ENCODE measurements around the gene RNF14. TPM values are rescaled to one million over a fixed set of nuclear protein-coding genes. Genes with fewer than 3 reads are reported as not detected.

Gene RNF14
- total and polyA plus RNA-seq, 2 experiments from 2014 or later = 8.9 to 19.0 TPM

GRCh38 chr5:141966275-141966962 is 2.5 kb upstream of the RNF14 start:
- no peak overlapping the region for H3K27ac ChIP-seq (ENCODE audit: low read depth)
- H3K79me2 ChIP-seq (replicated peaks; ENCODE audit: insufficient read depth) = no peaks in the 10 kb centered on the region; the same call in 1 of the 2 replicates
- no peak overlapping the region for H3K4me2 ChIP-seq
- H3K4me1 ChIP-seq (ENCODE audit: insufficient read depth) = peaks cover 16% of the 10 kb centered on the region
- peaks cover 19% of the 10 kb centered on the region; the same call in 2 of the 3 replicates for H3K4me1 Mint-ChIP-seq
- no peak overlapping the region for H3K4me3 Mint-ChIP-seq
- no peak for DNase-seq (ENCODE audit: low spot score)
- no peaks in the 10 kb centered on the region for H3K27me3 ChIP-seq (ENCODE audit: insufficient read depth)
- H3K36me3 Mint-ChIP-seq (ENCODE audit: low read depth) = no peaks in the 10 kb centered on the region
- H3K9me3 Mint-ChIP-seq = no peaks in the 10 kb centered on the region
- H3F3A ChIP-seq (replicated peaks; ENCODE audit: low read depth) = peaks cover 13% of the 10 kb centered on the region
- peaks cover 8% of the 10 kb centered on the region for H3K27me3 Mint-ChIP-seq (ENCODE audit: insufficient read depth, low read depth, poor library complexity)
- no peak overlapping the region for H3K27ac Mint-ChIP-seq
- no peak for ATAC-seq
- H3K9me2 ChIP-seq (ENCODE audit: insufficient read depth) = no peaks in the 10 kb centered on the region
- H4K20me1 ChIP-seq (replicated peaks; ENCODE audit: insufficient read depth) = no peaks in the 10 kb centered on the region
- H3K36me3 ChIP-seq (ENCODE audit: insufficient read depth) = no peaks in the 10 kb centered on the region
- TF ChIP-seq EZH2 (IDR thresholded peaks at IDR 0.05; ENCODE audit: low read depth, unreplicated experiment) (no peak), NANOG (IDR thresholded peaks at IDR 0.05; ENCODE audit: borderline replicate concordance) (no peak), JUNB (IDR thresholded peaks at IDR 0.05; ENCODE audit: unreplicated experiment) (no peak), CREB1 (CRISPR knock-in tag; IDR thresholded peaks at IDR 0.05; ENCODE audit: low read depth) (no peak), ETS1 (IDR thresholded peaks at IDR 0.05) (no peak), POLR2AphosphoS5 (IDR thresholded peaks at IDR 0.05; ENCODE audit: low read depth) (no peak), STAT1 (IDR thresholded peaks at IDR 0.05; ENCODE audit: unreplicated experiment) (no peak), EZH2phosphoT487 (IDR thresholded peaks at IDR 0.05; ENCODE audit: unreplicated experiment) (no peak), ZNF114 (CRISPR knock-in tag; IDR thresholded peaks at IDR 0.05) (no peak), ZNF331 (CRISPR knock-in tag; IDR thresholded peaks at IDR 0.05; ENCODE audit: low read depth) (no peak)
- TF ChIP-seq, protein P1, sequence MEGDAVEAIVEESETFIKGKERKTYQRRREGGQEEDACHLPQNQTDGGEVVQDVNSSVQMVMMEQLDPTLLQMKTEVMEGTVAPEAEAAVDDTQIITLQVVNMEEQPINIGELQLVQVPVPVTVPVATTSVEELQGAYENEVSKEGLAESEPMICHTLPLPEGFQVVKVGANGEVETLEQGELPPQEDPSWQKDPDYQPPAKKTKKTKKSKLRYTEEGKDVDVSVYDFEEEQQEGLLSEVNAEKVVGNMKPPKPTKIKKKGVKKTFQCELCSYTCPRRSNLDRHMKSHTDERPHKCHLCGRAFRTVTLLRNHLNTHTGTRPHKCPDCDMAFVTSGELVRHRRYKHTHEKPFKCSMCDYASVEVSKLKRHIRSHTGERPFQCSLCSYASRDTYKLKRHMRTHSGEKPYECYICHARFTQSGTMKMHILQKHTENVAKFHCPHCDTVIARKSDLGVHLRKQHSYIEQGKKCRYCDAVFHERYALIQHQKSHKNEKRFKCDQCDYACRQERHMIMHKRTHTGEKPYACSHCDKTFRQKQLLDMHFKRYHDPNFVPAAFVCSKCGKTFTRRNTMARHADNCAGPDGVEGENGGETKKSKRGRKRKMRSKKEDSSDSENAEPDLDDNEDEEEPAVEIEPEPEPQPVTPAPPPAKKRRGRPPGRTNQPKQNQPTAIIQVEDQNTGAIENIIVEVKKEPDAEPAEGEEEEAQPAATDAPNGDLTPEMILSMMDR (conservative IDR thresholded peaks at IDR 0.05; ENCODE audit: low read depth in 2 of 2) = no peak
- TF ChIP-seq, protein P2, sequence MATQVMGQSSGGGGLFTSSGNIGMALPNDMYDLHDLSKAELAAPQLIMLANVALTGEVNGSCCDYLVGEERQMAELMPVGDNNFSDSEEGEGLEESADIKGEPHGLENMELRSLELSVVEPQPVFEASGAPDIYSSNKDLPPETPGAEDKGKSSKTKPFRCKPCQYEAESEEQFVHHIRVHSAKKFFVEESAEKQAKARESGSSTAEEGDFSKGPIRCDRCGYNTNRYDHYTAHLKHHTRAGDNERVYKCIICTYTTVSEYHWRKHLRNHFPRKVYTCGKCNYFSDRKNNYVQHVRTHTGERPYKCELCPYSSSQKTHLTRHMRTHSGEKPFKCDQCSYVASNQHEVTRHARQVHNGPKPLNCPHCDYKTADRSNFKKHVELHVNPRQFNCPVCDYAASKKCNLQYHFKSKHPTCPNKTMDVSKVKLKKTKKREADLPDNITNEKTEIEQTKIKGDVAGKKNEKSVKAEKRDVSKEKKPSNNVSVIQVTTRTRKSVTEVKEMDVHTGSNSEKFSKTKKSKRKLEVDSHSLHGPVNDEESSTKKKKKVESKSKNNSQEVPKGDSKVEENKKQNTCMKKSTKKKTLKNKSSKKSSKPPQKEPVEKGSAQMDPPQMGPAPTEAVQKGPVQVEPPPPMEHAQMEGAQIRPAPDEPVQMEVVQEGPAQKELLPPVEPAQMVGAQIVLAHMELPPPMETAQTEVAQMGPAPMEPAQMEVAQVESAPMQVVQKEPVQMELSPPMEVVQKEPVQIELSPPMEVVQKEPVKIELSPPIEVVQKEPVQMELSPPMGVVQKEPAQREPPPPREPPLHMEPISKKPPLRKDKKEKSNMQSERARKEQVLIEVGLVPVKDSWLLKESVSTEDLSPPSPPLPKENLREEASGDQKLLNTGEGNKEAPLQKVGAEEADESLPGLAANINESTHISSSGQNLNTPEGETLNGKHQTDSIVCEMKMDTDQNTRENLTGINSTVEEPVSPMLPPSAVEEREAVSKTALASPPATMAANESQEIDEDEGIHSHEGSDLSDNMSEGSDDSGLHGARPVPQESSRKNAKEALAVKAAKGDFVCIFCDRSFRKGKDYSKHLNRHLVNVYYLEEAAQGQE (IDR thresholded peaks at IDR 0.05; ENCODE audit: unreplicated experiment) = no peak
- TF ChIP-seq, protein P3, sequence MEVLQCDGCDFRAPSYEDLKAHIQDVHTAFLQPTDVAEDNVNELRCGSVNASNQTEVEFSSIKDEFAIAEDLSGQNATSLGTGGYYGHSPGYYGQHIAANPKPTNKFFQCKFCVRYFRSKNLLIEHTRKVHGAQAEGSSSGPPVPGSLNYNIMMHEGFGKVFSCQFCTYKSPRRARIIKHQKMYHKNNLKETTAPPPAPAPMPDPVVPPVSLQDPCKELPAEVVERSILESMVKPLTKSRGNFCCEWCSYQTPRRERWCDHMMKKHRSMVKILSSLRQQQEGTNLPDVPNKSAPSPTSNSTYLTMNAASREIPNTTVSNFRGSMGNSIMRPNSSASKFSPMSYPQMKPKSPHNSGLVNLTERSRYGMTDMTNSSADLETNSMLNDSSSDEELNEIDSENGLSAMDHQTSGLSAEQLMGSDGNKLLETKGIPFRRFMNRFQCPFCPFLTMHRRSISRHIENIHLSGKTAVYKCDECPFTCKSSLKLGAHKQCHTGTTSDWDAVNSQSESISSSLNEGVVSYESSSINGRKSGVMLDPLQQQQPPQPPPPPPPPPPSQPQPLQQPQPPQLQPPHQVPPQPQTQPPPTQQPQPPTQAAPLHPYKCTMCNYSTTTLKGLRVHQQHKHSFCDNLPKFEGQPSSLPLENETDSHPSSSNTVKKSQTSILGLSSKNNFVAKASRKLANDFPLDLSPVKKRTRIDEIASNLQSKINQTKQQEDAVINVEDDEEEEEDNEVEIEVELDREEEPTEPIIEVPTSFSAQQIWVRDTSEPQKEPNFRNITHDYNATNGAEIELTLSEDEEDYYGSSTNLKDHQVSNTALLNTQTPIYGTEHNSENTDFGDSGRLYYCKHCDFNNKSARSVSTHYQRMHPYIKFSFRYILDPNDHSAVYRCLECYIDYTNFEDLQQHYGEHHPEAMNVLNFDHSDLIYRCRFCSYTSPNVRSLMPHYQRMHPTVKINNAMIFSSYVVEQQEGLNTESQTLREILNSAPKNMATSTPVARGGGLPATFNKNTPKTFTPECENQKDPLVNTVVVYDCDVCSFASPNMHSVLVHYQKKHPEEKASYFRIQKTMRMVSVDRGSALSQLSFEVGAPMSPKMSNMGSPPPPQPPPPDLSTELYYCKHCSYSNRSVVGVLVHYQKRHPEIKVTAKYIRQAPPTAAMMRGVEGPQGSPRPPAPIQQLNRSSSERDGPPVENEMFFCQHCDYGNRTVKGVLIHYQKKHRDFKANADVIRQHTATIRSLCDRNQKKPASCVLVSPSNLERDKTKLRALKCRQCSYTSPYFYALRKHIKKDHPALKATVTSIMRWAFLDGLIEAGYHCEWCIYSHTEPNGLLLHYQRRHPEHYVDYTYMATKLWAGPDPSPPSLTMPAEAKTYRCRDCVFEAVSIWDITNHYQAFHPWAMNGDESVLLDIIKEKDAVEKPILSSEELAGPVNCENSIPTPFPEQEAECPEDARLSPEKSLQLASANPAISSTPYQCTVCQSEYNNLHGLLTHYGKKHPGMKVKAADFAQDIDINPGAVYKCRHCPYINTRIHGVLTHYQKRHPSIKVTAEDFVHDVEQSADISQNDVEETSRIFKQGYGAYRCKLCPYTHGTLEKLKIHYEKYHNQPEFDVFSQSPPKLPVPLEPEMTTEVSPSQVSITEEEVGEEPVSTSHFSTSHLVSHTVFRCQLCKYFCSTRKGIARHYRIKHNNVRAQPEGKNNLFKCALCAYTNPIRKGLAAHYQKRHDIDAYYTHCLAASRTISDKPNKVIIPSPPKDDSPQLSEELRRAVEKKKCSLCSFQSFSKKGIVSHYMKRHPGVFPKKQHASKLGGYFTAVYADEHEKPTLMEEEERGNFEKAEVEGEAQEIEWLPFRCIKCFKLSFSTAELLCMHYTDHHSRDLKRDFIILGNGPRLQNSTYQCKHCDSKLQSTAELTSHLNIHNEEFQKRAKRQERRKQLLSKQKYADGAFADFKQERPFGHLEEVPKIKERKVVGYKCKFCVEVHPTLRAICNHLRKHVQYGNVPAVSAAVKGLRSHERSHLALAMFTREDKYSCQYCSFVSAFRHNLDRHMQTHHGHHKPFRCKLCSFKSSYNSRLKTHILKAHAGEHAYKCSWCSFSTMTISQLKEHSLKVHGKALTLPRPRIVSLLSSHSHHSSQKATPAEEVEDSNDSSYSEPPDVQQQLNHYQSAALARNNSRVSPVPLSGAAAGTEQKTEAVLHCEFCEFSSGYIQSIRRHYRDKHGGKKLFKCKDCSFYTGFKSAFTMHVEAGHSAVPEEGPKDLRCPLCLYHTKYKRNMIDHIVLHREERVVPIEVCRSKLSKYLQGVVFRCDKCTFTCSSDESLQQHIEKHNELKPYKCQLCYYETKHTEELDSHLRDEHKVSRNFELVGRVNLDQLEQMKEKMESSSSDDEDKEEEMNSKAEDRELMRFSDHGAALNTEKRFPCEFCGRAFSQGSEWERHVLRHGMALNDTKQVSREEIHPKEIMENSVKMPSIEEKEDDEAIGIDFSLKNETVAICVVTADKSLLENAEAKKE (CRISPR knock-in tag; IDR thresholded peaks at IDR 0.05) = no peak
- no peak overlapping the region for H2AFZ ChIP-seq
- no peak overlapping the region for H3K4me3 ChIP-seq
